SIG-M5 (cell line): ENCODE measurements around the gene UBE2D4.
"Not testable (repeated sequence)": the region's sequence is repeated elsewhere in the genome, so short reads cannot be mapped to it uniquely, and the experiment has no call there.

Source experiments
- DNase-seq: peaks from one replicate; lab custom pipeline; 2025; lab: John Stamatoyannopoulos, UW

The UBE2D4 gene

GRCh38 chr7:43925984-43926797 lies at the start of gene UBE2D4:
UBE2D4 (plus strand) TSS chr7:43926436; CDS start chr7:43926533, 97 bp downstream.
- peak; percentile 24 for DNase-seq

GRCh38 chr7:43876976-43877745 lies 49.1 kb upstream of the UBE2D4 start:
- no peak for DNase-seq

GRCh38 chr7:43877968-43878864 lies 48.0 kb upstream of the UBE2D4 start:
- no peak for DNase-seq

- no peak for DNase-seq
These were observed 47.4 kb upstream of the UBE2D4 start for GRCh38 chr7:43878867-43879266.

- no peak for DNase-seq
These were observed 46.8 kb upstream of the UBE2D4 start for GRCh38 chr7:43879477-43879876.

GRCh38 chr7:43880596-43880995 lies 45.6 kb upstream of the UBE2D4 start:
- no peak for DNase-seq

- DNase-seq: no peak
These were observed 42.0 kb upstream of the UBE2D4 start for GRCh38 chr7:43884209-43884608.

- no peak for DNase-seq
These were observed 41.6 kb upstream of the UBE2D4 start for GRCh38 chr7:43884617-43885016.

GRCh38 chr7:43888993-43889945 lies 37.0 kb upstream of the UBE2D4 start:
- no peak for DNase-seq

GRCh38 chr7:43890468-43890867 lies 35.8 kb upstream of the UBE2D4 start:
- DNase-seq: no peak

- no peak for DNase-seq
These were observed 34.9 kb upstream of the UBE2D4 start for GRCh38 chr7:43891069-43891955.

- no peak for DNase-seq
These were observed 30.3 kb upstream of the UBE2D4 start for GRCh38 chr7:43895847-43896415.

GRCh38 chr7:43898571-43898970 lies 27.7 kb upstream of the UBE2D4 start:
- not testable (repeated sequence) for DNase-seq

- no peak for DNase-seq
These were observed 23.6 kb upstream of the UBE2D4 start for GRCh38 chr7:43902542-43903054.

GRCh38 chr7:43904533-43905208 lies 21.6 kb upstream of the UBE2D4 start:
- no peak for DNase-seq

GRCh38 chr7:43905209-43905946 lies 20.9 kb upstream of the UBE2D4 start:
- no peak for DNase-seq

GRCh38 chr7:43905956-43906330 lies 20.3 kb upstream of the UBE2D4 start:
- DNase-seq: no peak

- no peak for DNase-seq
These were observed 19.8 kb upstream of the UBE2D4 start, which contains the start of gene URGCP for GRCh38 chr7:43906331-43907010. URGCP (minus strand) TSS chr7:43906596; CDS start chr7:43906575, 21 bp downstream.
